WTC11 (cell line): Measurements from ENCODE around the gene ABCC11. TPM values are rescaled to one million over a fixed set of nuclear protein-coding genes. Genes with fewer than 3 reads are reported as not detected.
"Not testable (repeated sequence)": the region's sequence is repeated elsewhere in the genome, so short reads cannot be mapped to it uniquely, and the experiment has no call there.

Experiments
- ATAC-seq: fragments of 200-7000 bp; cut with Tn5 transposase; 2 replicates; pipeline ENCODE4 v1.10.0; 2021; ENCODE audit warnings: mild to moderate bottlenecking, moderate library complexity
- CTCF ChIA-PET: fragments of 300-600 bp; sonication (Branson Sonifier 250); formaldehyde crosslinking; loops from one replicate; lab custom pipeline; 2021; ENCODE audit warnings: antibody characterized with exemption; lab: Charles Lee
- POLR2A ChIA-PET: fragments of 350-600 bp; sonication (Branson Sonifier 250); formaldehyde crosslinking; loops from one replicate; lab custom pipeline; 2021; ENCODE audit warnings: antibody characterized with exemption; lab: Charles Lee
- DNase-seq: peaks from one replicate; pipeline ENCODE4 v3.0.0; 2021; ENCODE audit warnings: low spot score
- H3K27ac Mint-ChIP-seq: 2 replicates; pipeline ENCODE4 v1.8.0; 2021; ENCODE audit warnings: mixed read lengths
- H3K27me3 Mint-ChIP-seq: 2 replicates; pipeline ENCODE4 v1.8.0; 2021; ENCODE audit warnings: low read depth, mild to moderate bottlenecking, moderate library complexity, mixed read lengths
- H3K36me3 Mint-ChIP-seq: 2 replicates; pipeline ENCODE4 v1.8.0; 2021; ENCODE audit warnings: mixed read lengths
- H3K4me1 Mint-ChIP-seq: 2 replicates; pipeline ENCODE4 v1.8.0; 2022; ENCODE audit warnings: mixed read lengths
- H3K4me3 Mint-ChIP-seq: 2 replicates; pipeline ENCODE4 v1.8.0; 2021; ENCODE audit warnings: mild to moderate bottlenecking, moderate library complexity, mixed read lengths
- H3K9me3 Mint-ChIP-seq: 2 replicates; pipeline ENCODE4 v1.8.0; 2021; ENCODE audit warnings: mixed read lengths
- ATF2 ChIP-seq: sonication (generic); formaldehyde crosslinking; IDR thresholded peaks from 2 replicates; pipeline ENCODE4 v1.8.1; 2022; ENCODE audit warnings: low read depth, missing genetic modification reagents, borderline replicate concordance
- CREM ChIP-seq: sonication (generic); formaldehyde crosslinking; IDR thresholded peaks from 2 replicates; pipeline ENCODE4 v1.8.1; 2022; ENCODE audit warnings: mild to moderate bottlenecking, missing genetic modification reagents, moderate library complexity
- ESRRA ChIP-seq: sonication (generic); formaldehyde crosslinking; IDR thresholded peaks from 2 replicates; pipeline ENCODE4 v1.8.1; 2022; ENCODE audit warnings: mild to moderate bottlenecking, missing genetic modification reagents, borderline replicate concordance
- GRHL2 ChIP-seq: fragments of 250-450 bp; sonication (Bioruptor Pico); IDR thresholded peaks from 2 replicates; pipeline ENCODE4 v1.8.0; 2022; ENCODE audit warnings: mild to moderate bottlenecking, moderate library complexity; ENCODE audit not compliant: insufficient replicate concordance, severe bottlenecking
- SMAD3 ChIP-seq: sonication (generic); formaldehyde crosslinking; IDR thresholded peaks from 2 replicates; pipeline ENCODE4 v1.8.0; 2022; ENCODE audit warnings: missing genetic modification reagents, mild to moderate bottlenecking, borderline replicate concordance
- SOX15 ChIP-seq: fragments of 250-450 bp; sonication (Bioruptor Pico); IDR thresholded peaks from 2 replicates; pipeline ENCODE4 v1.9.0; 2021; ENCODE audit warnings: mild to moderate bottlenecking
- TCF7 ChIP-seq: sonication (generic); formaldehyde crosslinking; IDR thresholded peaks from 2 replicates; pipeline ENCODE4 v1.8.0; 2022; ENCODE audit warnings: mild to moderate bottlenecking, low read depth, missing genetic modification reagents, moderate library complexity
- USF2 ChIP-seq: sonication (generic); formaldehyde crosslinking; IDR thresholded peaks from 2 replicates; pipeline ENCODE4 v1.8.1; 2023; ENCODE audit warnings: mild to moderate bottlenecking, missing genetic modification reagents, moderate library complexity
- ZNF317 ChIP-seq: sonication (generic); formaldehyde crosslinking; IDR thresholded peaks from 2 replicates; pipeline ENCODE4 v1.8.1; 2023; ENCODE audit warnings: low read depth, mild to moderate bottlenecking, moderate library complexity, missing genetic modification reagents, borderline replicate concordance
- ZNF416 ChIP-seq: fragments of 250-450 bp; sonication (Bioruptor Pico); IDR thresholded peaks from 2 replicates; pipeline ENCODE4 v1.9.0; 2021; ENCODE audit warnings: mild to moderate bottlenecking, inconsistent platforms
- ZNF671 ChIP-seq: fragments of 250-450 bp; sonication (Bioruptor Pico); IDR thresholded peaks from 2 replicates; pipeline ENCODE4 v1.8.0; 2021; ENCODE audit warnings: mild to moderate bottlenecking
- ZSCAN18 ChIP-seq: fragments of 250-450 bp; sonication (Bioruptor Pico); IDR thresholded peaks from 2 replicates; pipeline ENCODE4 v2.1.2; 2022; ENCODE audit warnings: mild to moderate bottlenecking, moderate library complexity
- total RNA-seq: library from RNA; stranded (reverse); gene quantifications from 3 replicates; pipeline ENCODE4 v1.2.3, GENCODE V29; 2021
- TF ChIP-seq, protein P1 (sequence below): fragments of 250-450 bp; sonication (Bioruptor Pico); conservative IDR thresholded peaks from 2 replicates; pipeline ENCODE4 v1.9.0; 2021; ENCODE audit warnings: mild to moderate bottlenecking
- TF ChIP-seq, protein P2 (sequence below): sonication (generic); formaldehyde crosslinking; IDR thresholded peaks from 2 replicates; pipeline ENCODE4 v1.8.0; 2022; ENCODE audit warnings: mild to moderate bottlenecking, missing genetic modification reagents
- TF ChIP-seq, protein P3 (sequence below): sonication (generic); formaldehyde crosslinking; IDR thresholded peaks from 2 replicates; pipeline ENCODE4 v1.8.0; 2022; ENCODE audit warnings: mild to moderate bottlenecking, missing genetic modification reagents

Gene ABCC11
- total RNA-seq, 1 experiment from 2014 or later: not detected

DNA sequence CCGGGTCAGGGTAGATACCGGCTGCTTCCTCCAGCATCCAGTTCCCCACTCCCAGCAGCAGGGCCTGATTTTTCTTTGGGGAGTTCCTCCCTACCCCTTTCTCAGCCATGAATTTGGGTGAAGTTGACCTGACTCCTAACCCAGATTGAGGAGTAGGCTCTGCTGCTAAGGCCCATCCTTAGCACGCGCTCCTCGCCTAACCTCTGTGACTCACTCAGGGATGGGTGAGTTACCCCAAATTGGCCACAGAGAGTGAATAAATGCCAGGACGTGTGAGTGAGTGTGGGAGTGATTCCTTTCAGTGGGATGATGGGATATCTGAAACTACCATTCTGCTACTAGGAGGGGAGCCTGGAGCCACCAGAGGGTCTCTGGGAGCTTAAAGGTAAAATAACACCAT, 62.7 kb downstream of the ABCC11 start (continued):
- TF ChIP-seq, protein P1, sequence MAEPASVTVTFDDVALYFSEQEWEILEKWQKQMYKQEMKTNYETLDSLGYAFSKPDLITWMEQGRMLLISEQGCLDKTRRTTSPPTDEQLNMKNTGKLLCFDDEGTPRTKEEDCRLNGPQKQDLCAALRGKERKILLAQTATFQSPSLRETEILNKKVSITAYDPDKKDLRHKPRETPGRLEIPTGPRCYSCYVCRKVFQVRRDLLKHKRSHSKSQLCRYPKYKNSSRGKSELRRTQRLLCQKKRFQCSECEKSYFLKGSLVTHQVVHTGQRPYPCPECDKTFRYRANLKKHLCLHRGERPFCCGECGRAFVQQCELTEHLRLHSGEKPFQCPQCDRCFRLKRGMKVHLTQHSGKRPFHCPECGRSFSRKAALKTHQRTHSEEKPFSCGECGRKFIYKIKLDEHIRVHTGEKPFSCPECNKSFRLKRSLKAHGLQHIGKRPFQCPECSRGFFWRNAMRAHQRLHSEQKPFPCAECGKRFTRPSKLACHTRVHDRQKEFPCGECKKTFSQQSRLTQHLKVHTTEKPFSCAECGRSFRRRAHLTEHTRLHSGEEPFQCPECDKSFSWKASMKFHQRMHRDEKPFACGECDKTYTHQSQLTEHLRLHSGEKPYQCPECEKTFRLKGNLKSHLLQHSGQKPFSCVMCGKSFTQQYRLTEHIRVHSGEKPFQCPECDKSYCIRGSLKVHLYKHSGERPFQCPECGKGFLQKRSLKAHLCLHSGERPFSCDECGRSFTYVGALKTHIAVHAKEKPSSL: no peak
- TF ChIP-seq ZSCAN18 (CRISPR knock-in tag) (no peak), ATF2 (CRISPR knock-in tag) (no peak), ZNF317 (CRISPR knock-in tag) (no peak), USF2 (CRISPR knock-in tag) (no peak), SMAD3 (no peak), CREM (CRISPR knock-in tag) (no peak), ZNF416 (CRISPR knock-in tag) (no peak), TCF7 (no peak)
- TF ChIP-seq, protein P2, sequence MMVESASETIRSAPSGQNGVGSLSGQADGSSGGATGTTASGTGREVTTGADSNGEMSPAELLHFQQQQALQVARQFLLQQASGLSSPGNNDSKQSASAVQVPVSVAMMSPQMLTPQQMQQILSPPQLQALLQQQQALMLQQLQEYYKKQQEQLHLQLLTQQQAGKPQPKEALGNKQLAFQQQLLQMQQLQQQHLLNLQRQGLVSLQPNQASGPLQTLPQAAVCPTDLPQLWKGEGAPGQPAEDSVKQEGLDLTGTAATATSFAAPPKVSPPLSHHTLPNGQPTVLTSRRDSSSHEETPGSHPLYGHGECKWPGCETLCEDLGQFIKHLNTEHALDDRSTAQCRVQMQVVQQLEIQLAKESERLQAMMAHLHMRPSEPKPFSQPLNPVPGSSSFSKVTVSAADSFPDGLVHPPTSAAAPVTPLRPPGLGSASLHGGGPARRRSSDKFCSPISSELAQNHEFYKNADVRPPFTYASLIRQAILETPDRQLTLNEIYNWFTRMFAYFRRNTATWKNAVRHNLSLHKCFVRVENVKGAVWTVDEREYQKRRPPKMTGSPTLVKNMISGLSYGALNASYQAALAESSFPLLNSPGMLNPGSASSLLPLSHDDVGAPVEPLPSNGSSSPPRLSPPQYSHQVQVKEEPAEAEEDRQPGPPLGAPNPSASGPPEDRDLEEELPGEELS (CRISPR knock-in tag): no peak

- Mint-ChIP-seq H3K4me3 (no peak overlapping the region), H3K36me3 (no peaks in the 10 kb centered on the region), H3K4me1 (no peaks in the 10 kb centered on the region), H3K27ac (no peak overlapping the region), H3K9me3 (peaks cover 5% of the 10 kb centered on the region), H3K27me3 (no peaks in the 10 kb centered on the region)
- ChIA-PET POLR2A (no interaction called here), CTCF (no interaction called here)
- TF ChIP-seq ZSCAN18 (CRISPR knock-in tag) (no peak), ESRRA (no peak), ATF2 (CRISPR knock-in tag) (no peak), SOX15 (CRISPR knock-in tag) (no peak), GRHL2 (no peak), ZNF671 (CRISPR knock-in tag) (no peak)
- TF ChIP-seq, protein P3, sequence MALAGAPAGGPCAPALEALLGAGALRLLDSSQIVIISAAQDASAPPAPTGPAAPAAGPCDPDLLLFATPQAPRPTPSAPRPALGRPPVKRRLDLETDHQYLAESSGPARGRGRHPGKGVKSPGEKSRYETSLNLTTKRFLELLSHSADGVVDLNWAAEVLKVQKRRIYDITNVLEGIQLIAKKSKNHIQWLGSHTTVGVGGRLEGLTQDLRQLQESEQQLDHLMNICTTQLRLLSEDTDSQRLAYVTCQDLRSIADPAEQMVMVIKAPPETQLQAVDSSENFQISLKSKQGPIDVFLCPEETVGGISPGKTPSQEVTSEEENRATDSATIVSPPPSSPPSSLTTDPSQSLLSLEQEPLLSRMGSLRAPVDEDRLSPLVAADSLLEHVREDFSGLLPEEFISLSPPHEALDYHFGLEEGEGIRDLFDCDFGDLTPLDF (CRISPR knock-in tag): no peak
- ATAC-seq (no peak), DNase-seq (no peak)
Measured at GRCh38 chr16:48182979-48183537, 64.3 kb downstream of the ABCC11 start.

GRCh38 chr16:48181746-48182520, 65.4 kb downstream of the ABCC11 start:
- ATAC-seq, H3K27ac Mint-ChIP-seq, CTCF ChIA-PET, H3K9me3 Mint-ChIP-seq, POLR2A ChIA-PET, H3K4me3 Mint-ChIP-seq, H3K36me3 Mint-ChIP-seq, DNase-seq, H3K4me1 Mint-ChIP-seq, H3K27me3 Mint-ChIP-seq: not testable (repeated sequence)
